Spleen (tissue), 11 donors: ENCODE results near the gene DCBLD1. TPM values are rescaled to one million over a fixed set of nuclear protein-coding genes. Genes with fewer than 3 reads are reported as not detected.
A peak's percentile ranks its signal among the peaks of the same experiment; 100 is the strongest.

Experiments
- DNase-seq: peaks from one replicate; pipeline ENCODE4 v3.0.0-alpha.2; 2020
- H3K27ac ChIP-seq, 8 donors: fragments of 200-600 bp; sonication (generic) in 7 of 8; 1 replicate in 4 of 8; 2 replicates in 4 of 8; pipeline versions ENCODE4 v1.5.0 to v1.8.0; 2016 to 2021; ENCODE audit warnings: inconsistent platforms in 4 of 8, mild to moderate bottlenecking in 4 of 8, moderate library complexity in 1 of 8
- H3K27me3 ChIP-seq, 7 donors: fragments of 200-600 bp; sonication (generic) in 6 of 7; replicated peaks in 1 of 7; 1 replicate in 4 of 7; 2 replicates in 3 of 7; pipeline versions ENCODE4 v1.5.0 to v1.8.0; 2016 to 2021; ENCODE audit warnings: inconsistent platforms in 3 of 7, mild to moderate bottlenecking in 1 of 7
- H3K36me3 ChIP-seq, 6 donors: fragments of 200-600 bp; sonication (generic) in 5 of 6; 1 replicate in 4 of 6; 2 replicates in 2 of 6; pipeline versions ENCODE4 v1.5.0 to v1.8.0; 2016 to 2021; ENCODE audit warnings: inconsistent platforms in 2 of 6
- H3K4me1 ChIP-seq, 6 donors: fragments of 200-600 bp; sonication (generic) in 5 of 6; 1 replicate in 3 of 6; 2 replicates in 3 of 6; pipeline versions ENCODE4 v1.5.0 to v1.8.0; 2016 to 2021; ENCODE audit warnings: inconsistent platforms in 3 of 6
- H3K4me3 ChIP-seq, 8 donors: fragments of 200-600 bp; sonication (generic) in 7 of 8; 1 replicate in 4 of 8; 2 replicates in 4 of 8; pipeline versions ENCODE4 v1.5.0 to v1.8.0; 2016 to 2021; ENCODE audit warnings: inconsistent platforms in 4 of 8, mild to moderate bottlenecking in 4 of 8, moderate library complexity in 2 of 8
- H3K9me3 ChIP-seq, 8 donors: fragments of 200-600 bp; sonication (generic) in 7 of 8; 1 replicate in 4 of 8; 2 replicates in 4 of 8; pipeline versions ENCODE4 v1.5.0 to v1.8.0; 2016 to 2021; ENCODE audit warnings: inconsistent platforms in 4 of 8
- POLR2A ChIP-seq, 3 donors: fragments of 450-650 bp; IDR thresholded peaks; one replicate each; pipeline ENCODE4 v1.5.1; 2017; ENCODE audit warnings: antibody characterized with exemption in 3 of 3, mild to moderate bottlenecking in 1 of 3
- POLR2AphosphoS5 ChIP-seq, 3 donors: sonication (generic); formaldehyde crosslinking; IDR thresholded peaks; one replicate each; pipeline ENCODE4 v1.5.1; 2017; ENCODE audit warnings: antibody characterized with exemption in 3 of 3
- WGBS, 5 donors: extraction: QIAGEN DNeasy Blood & Tissue Kit in 3 of 5; methylation state at CpG; one replicate each; pipeline versions ENCODE4 v1.1.5 to v1.1.7; 2013 to 2018; 5-methylcytosine and 5-hydroxymethylcytosine counted together
- intact Hi-C: fragments of 100-400 bp; cut with DNase I; formaldehyde crosslinking; loops from one replicate; pipeline ENCODE4 v1.15.0; 2023; ENCODE audit warnings: low total_unique reads
- polyA plus RNA-seq, 3 donors: library from polyadenylated mRNA; stranded (reverse); fragments of 200-250 nt; gene quantifications; one replicate each; pipeline ENCODE4 v1.2.1, GENCODE V29; 2013
- total RNA-seq, 7 donors: library from RNA; depleted of rRNA in 3 of 7; stranded (reverse); fragments of >200 nt in 3 of 7; fragmentation: NEBNext Ultra II Directional in 4 of 7; extraction: Animal tissue kit (Norgen Biotek cat#: 25700) in 4 of 7; gene quantifications; one replicate each; pipeline versions ENCODE4 v1.1.0 to v1.2.1, GENCODE V29; 2016 to 2021
- TF ChIP-seq, protein P1 (sequence below), 11 experiments: fragments of 200-600 bp in 7 of 11; fragments of 450-650 bp in 4 of 11; sonication (generic) in 4 of 11; IDR thresholded peaks in 8 of 11; conservative IDR thresholded peaks in 3 of 11; 1 replicate in 7 of 11; 2 replicates in 4 of 11; pipeline versions ENCODE4 v1.4.0 to v1.8.0; 2016 to 2021; ENCODE audit warnings: antibody characterized with exemption in 11 of 11, inconsistent platforms in 4 of 11, mild to moderate bottlenecking in 1 of 11
- donor health status: healthy with polysubstance abuse.
- donor health status: DM: no; HTN: no; CAD: no; lungs with moderate emphysema.
- donor health status: DM: no; HTN: no; CAD: no.
- donor health status: Bipolar disorder and iron deficiency.
- donor health status: healthy.
- donor health status: DM: no; HTN: no; CAD: no.
- donor health status: DM: yes; HTN: yes; CAD: no.

The DCBLD1 gene
- total and polyA plus RNA-seq, 10 donors = 2.0 to 16.7 (median 7.1) TPM

DNA sequence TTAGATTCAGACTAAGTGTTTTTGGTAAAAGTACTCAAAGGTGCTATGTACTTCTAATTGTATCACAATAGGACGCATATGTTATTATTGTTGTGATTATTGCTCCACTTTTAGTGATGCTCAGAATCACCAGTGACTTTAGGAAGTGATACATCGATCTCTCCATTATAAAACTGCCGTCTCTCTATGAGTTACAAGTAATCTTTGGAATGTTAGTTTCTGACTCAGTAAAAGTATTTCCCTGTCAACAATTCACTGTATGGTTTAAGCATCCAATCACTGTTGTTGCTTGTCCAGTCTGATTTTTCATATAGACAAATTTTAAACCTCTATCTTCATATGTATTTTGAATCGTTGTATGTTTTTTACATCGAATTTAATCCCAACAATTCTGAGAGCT is 9.4 kb downstream of the DCBLD1 start:
- no peak overlapping the region for H3K4me3 ChIP-seq
- H3K36me3 ChIP-seq = no peaks in the 10 kb centered on the region
- intact Hi-C loops = no loop called here
- no peaks in the 10 kb centered on the region for H3K9me3 ChIP-seq
- H3K4me1 ChIP-seq = peaks cover 0 to 33% (median 21%) of the 10 kb centered on the region in 6 donors
- TF ChIP-seq, protein P1, sequence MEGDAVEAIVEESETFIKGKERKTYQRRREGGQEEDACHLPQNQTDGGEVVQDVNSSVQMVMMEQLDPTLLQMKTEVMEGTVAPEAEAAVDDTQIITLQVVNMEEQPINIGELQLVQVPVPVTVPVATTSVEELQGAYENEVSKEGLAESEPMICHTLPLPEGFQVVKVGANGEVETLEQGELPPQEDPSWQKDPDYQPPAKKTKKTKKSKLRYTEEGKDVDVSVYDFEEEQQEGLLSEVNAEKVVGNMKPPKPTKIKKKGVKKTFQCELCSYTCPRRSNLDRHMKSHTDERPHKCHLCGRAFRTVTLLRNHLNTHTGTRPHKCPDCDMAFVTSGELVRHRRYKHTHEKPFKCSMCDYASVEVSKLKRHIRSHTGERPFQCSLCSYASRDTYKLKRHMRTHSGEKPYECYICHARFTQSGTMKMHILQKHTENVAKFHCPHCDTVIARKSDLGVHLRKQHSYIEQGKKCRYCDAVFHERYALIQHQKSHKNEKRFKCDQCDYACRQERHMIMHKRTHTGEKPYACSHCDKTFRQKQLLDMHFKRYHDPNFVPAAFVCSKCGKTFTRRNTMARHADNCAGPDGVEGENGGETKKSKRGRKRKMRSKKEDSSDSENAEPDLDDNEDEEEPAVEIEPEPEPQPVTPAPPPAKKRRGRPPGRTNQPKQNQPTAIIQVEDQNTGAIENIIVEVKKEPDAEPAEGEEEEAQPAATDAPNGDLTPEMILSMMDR (IDR thresholded peaks at IDR 0.05 in 8 of 11, conservative IDR thresholded peaks at IDR 0.05 in 3 of 11) = no peak
- TF ChIP-seq POLR2A (IDR thresholded peaks at IDR 0.05) = no peak
- no peak for TF ChIP-seq POLR2AphosphoS5 (IDR thresholded peaks at IDR 0.05)
- H3K27ac ChIP-seq = no peak overlapping the region
- no peak for DNase-seq
- no peaks in the 10 kb centered on the region for H3K27me3 ChIP-seq
- WGBS, 5 donors = 91 to 96% (median 95%) methylated on average over 5 of the region's 5 CpGs

DNA sequence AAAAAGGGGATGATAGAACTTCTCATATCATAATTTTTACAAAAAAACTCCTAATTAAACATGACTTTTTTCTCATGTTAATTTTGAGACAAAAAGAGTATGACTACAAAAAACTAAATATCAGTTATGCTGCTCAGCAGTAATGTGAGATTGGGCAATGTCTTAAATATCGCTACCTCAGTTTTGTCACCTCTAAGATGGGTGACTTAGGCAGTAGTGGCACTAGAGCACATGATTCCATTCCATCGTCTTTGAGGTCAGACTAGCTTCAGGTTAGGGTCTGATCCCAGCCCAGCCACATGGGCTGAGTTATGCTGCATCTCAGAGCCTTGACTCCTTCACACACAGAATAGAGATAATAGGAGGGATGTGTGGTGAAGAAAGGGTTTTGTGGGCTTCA is 11.0 kb downstream of the DCBLD1 start:
- intact Hi-C loops = no loop called here
- TF ChIP-seq, protein P1 (IDR thresholded peaks at IDR 0.05 in 8 of 11, conservative IDR thresholded peaks at IDR 0.05 in 3 of 11) = no peak
- TF ChIP-seq POLR2AphosphoS5 (IDR thresholded peaks at IDR 0.05) (no peak), POLR2A (IDR thresholded peaks at IDR 0.05) (no peak)
- H3K4me1 ChIP-seq = peaks cover 0 to 43% (median 28%) of the 10 kb centered on the region in 6 donors
- H3K4me3 ChIP-seq = no peak overlapping the region
- H3K27ac ChIP-seq = peak overlapping the region in 3 of 8 donors; percentile 40 to 63 (median 59)
- H3K9me3 ChIP-seq = no peaks in the 10 kb centered on the region
- no peaks in the 10 kb centered on the region for H3K36me3 ChIP-seq
- no peaks in the 10 kb centered on the region for H3K27me3 ChIP-seq
- WGBS, 5 donors = 90 to 98% (median 92%) methylated on average over 2 of the region's 2 CpGs
- no peak for DNase-seq

DNA sequence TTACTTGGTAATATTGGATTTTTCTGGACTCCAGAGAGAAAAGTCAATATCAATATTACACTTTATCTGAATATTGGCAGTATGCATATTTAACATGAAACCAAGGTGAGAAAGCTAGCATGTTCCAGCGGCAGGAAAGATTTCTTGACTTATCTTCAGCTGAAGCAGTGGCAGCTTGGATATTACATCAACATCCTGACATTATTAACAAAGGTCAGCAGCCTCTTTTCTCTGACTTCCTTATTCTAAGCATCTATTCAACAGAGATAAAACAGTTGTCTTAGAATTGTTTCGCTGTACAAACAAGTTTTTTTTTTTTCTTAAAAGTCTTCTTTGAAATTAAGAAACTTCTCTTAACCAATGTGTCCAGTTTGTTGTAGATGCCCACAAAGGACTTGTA is 11.8 kb downstream of the DCBLD1 start:
- peak overlapping the region in 7 of 8 donors; percentile 20 to 63 (median 39) for H3K27ac ChIP-seq
- H3K4me3 ChIP-seq = no peak overlapping the region
- WGBS, 5 donors = 24 to 39% (median 26%) methylated on average over 2 of the region's 2 CpGs
- H3K36me3 ChIP-seq = no peaks in the 10 kb centered on the region
- TF ChIP-seq, protein P1 (IDR thresholded peaks at IDR 0.05 in 8 of 11, conservative IDR thresholded peaks at IDR 0.05 in 3 of 11) = no peak
- TF ChIP-seq POLR2A (IDR thresholded peaks at IDR 0.05) = no peak
- TF ChIP-seq POLR2AphosphoS5 (IDR thresholded peaks at IDR 0.05) = no peak
- H3K4me1 ChIP-seq = peaks cover 0 to 47% (median 30%) of the 10 kb centered on the region in 6 donors
- intact Hi-C loops = no loop called here
- no peak for DNase-seq
- H3K9me3 ChIP-seq = no peaks in the 10 kb centered on the region
- H3K27me3 ChIP-seq = no peaks in the 10 kb centered on the region

DNA sequence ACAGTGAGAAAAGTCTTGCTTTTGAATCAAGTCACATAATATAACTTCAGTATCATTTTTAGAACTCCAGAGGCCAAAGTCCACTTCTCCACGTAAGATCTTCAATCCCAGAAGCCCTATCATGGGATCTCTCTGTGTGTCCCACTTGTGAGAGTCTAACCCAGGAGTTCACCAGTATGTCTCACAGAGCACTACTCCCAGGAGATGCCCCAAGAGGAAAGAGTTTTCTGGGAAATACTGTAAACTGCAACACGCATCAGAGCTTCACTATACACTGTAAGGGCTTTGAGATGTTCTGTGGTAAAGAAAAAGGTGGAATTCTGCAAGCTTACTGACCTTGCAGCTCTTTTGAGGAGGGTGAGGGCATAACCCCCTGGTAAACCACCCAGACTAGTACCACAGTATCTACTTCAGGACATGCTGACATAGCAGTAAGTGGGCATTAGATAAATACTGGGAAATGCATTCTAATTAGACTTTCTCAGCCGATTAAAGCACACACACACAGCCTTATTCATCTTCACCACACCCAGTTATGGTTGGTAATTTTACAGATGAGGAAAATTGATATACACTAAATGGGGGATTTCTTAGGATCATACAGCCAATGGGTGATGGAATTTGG is 12.3 kb downstream of the DCBLD1 start:
- Histone ChIP-seq H3K4me3 (no peak overlapping the region), H3K27ac (peak overlapping the region in 7 of 8 donors; percentile 20 to 63 (median 39)), H3K4me1 (peaks cover 0 to 47% (median 30%) of the 10 kb centered on the region in 6 donors), H3K27me3 (no peaks in the 10 kb centered on the region), H3K36me3 (no peaks in the 10 kb centered on the region), H3K9me3 (no peaks in the 10 kb centered on the region)
- intact Hi-C loops = no loop called here
- 65 to 81% (median 74%) methylated on average over 3 of the region's 3 CpGs for WGBS, 5 donors
- TF ChIP-seq POLR2A (IDR thresholded peaks at IDR 0.05) (no peak), POLR2AphosphoS5 (IDR thresholded peaks at IDR 0.05) (no peak)
- TF ChIP-seq, protein P1 (IDR thresholded peaks at IDR 0.05 in 8 of 11, conservative IDR thresholded peaks at IDR 0.05 in 3 of 11) = no peak
- DNase-seq = no peak
